Measurements from ENCODE around the gene FANCF.

DNA sequence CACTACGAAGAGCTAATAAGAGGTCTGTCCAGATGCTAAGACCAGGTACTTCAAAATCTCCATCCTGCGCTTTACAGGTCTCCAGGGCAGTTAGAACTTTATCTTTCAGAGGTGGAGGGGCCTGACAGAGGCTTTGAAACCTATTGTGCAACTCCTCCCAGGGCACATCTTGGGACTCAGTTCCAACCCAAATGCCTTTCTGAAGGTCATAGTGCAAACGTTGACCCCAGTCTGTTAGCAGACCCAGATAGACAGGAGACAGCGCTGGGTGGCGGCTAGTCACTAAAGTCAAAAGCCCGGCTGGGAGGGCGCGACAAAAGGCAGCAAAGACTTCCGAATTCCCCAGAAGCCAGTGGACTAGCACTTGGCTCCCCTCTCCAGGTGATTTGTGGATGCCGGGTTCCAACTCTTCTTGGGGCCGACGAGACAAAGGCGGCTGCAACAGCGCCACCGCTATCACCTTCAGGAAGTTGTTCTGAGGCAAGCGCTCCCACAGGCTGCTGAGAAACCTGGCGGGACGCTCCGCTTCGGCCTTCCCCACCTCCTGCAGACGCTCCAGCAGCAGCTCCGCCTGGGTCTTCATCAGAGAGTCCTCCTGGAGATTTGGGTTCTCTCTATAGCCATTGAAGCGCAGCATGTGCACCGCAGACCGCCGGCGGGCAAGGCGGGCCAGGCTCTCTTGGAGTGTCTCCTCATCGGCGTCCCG lies 728 bp downstream of the FANCF start:
- TF ChIP-seq CTCF (IDR thresholded peaks at IDR 0.05; ENCODE audit: poor library complexity) (peak; percentile 56), EZH2 (IDR thresholded peaks at IDR 0.05; ENCODE audit: borderline replicate concordance) (no peak), EZH2phosphoT487 (IDR thresholded peaks at IDR 0.05; ENCODE audit: low read depth, severe bottlenecking, unreplicated experiment) (no peak)

Measured in hepatocyte (in vitro differentiated cells).